NCI-H460 (cell line): ENCODE data around the gene CCR6. TPM values are rescaled to one million over a fixed set of nuclear protein-coding genes. Genes with fewer than 3 reads are reported as not detected.

Source experiments
- DNase-seq: peaks from one replicate; pipeline ENCODE4 v3.0.0-alpha.2; 2016; ENCODE audit warnings: low read depth; ENCODE audit errors: extremely low read depth
- total RNA-seq: library from RNA; depleted of rRNA; stranded (reverse); fragments of >200 nt; shearing (Covaris generic); gene quantifications from 2 replicates; pipeline ENCODE4 v1.2.3, GENCODE V29; 2014

CCR6 gene
- total RNA-seq, 1 experiment from 2014 or later: not detected

GRCh38 chr6:167097770-167098169 is 25.1 kb upstream of the CCR6 start:
- DNase-seq: no peak

GRCh38 chr6:167098825-167099225 is 24.1 kb upstream of the CCR6 start:
- DNase-seq: no peak

- DNase-seq: no peak
Measured at GRCh38 chr6:167099707-167100106, 23.2 kb upstream of the CCR6 start.

- no peak for DNase-seq
Measured at GRCh38 chr6:167100241-167100674, 22.6 kb upstream of the CCR6 start.

- DNase-seq: no peak
Measured at GRCh38 chr6:167102318-167102717, 20.6 kb upstream of the CCR6 start.

- no peak for DNase-seq
Measured at GRCh38 chr6:167103041-167103891, 19.6 kb upstream of the CCR6 start.

- no peak for DNase-seq
Measured at GRCh38 chr6:167104388-167104787, 18.5 kb upstream of the CCR6 start.

- no peak for DNase-seq
Measured at GRCh38 chr6:167105060-167105459, 17.8 kb upstream of the CCR6 start.

- no peak for DNase-seq
Measured at GRCh38 chr6:167106406-167106805, 16.5 kb upstream of the CCR6 start.

- no peak for DNase-seq
Measured at GRCh38 chr6:167107787-167108186, 15.1 kb upstream of the CCR6 start.

- DNase-seq: no peak
Measured at GRCh38 chr6:167108278-167108677, 14.6 kb upstream of the CCR6 start.

- DNase-seq: no peak
Measured at GRCh38 chr6:167109651-167110050, 13.2 kb upstream of the CCR6 start.

- DNase-seq: no peak
Measured at GRCh38 chr6:167111597-167111996, 11.3 kb upstream of the CCR6 start.

- DNase-seq: no peak
Measured at GRCh38 chr6:167112421-167112820, 10.5 kb upstream of the CCR6 start.

GRCh38 chr6:167113047-167113754 is 9.7 kb upstream of the CCR6 start:
- DNase-seq: no peak

- DNase-seq: no peak
Measured at GRCh38 chr6:167113935-167114910, 8.7 kb upstream of the CCR6 start.

- DNase-seq: no peak
Measured at GRCh38 chr6:167115054-167115453, 7.8 kb upstream of the CCR6 start.

GRCh38 chr6:167116109-167116837 is 6.6 kb upstream of the CCR6 start:
- DNase-seq: no peak

GRCh38 chr6:167116838-167117228 is 6.1 kb upstream of the CCR6 start:
- no peak for DNase-seq

- DNase-seq: no peak
Measured at GRCh38 chr6:167118006-167118405, 4.9 kb upstream of the CCR6 start.
